Neural crest cell (in vitro differentiated cells): Measurements from ENCODE around the gene EYA4. TPM values are rescaled to one million over a fixed set of nuclear protein-coding genes. Genes with fewer than 3 reads are reported as not detected.

Experiments
- DNase-seq: peaks from one replicate; pipeline ENCODE4 v3.0.0; 2021; ENCODE audit warnings: low read depth, mixed read lengths, low spot score
- H3K27ac Mint-ChIP-seq: one replicate; pipeline ENCODE4 v1.8.0; 2021; ENCODE audit warnings: mild to moderate bottlenecking, mixed read lengths; ENCODE audit not compliant: unreplicated experiment
- H3K27me3 Mint-ChIP-seq: 2 replicates; pipeline ENCODE4 v1.8.0; 2021; ENCODE audit warnings: low read depth, mild to moderate bottlenecking, mixed read lengths
- H3K36me3 Mint-ChIP-seq: 2 replicates; pipeline ENCODE4 v1.8.0; 2021; ENCODE audit warnings: low read depth, mild to moderate bottlenecking, mixed read lengths
- H3K4me1 Mint-ChIP-seq: 2 replicates; pipeline ENCODE4 v1.8.0; 2021; ENCODE audit warnings: mixed read lengths
- H3K4me3 Mint-ChIP-seq: one replicate; pipeline ENCODE4 v1.8.0; 2021; ENCODE audit warnings: mild to moderate bottlenecking, mixed read lengths
- H3K9me3 Mint-ChIP-seq: 2 replicates; pipeline ENCODE4 v1.8.0; 2021; ENCODE audit warnings: mixed read lengths
- CTCF ChIP-seq: fragments of 200-600 bp; sonication (generic); conservative IDR thresholded peaks from 2 replicates; pipeline ENCODE4 v1.5.0; 2021; ENCODE audit warnings: antibody characterized with exemption, mild to moderate bottlenecking
- total RNA-seq: library from RNA; stranded (reverse); gene quantifications from 2 replicates; pipeline ENCODE4 v1.2.1, GENCODE V29; 2021

EYA4 gene
- total RNA-seq, 1 donor from 2014 or later, result 1.6 TPM

GRCh38 chr6:133275213-133275612 lies 34.1 kb downstream of the EYA4 start:
- no peaks in the 10 kb centered on the region for H3K27me3 Mint-ChIP-seq
- no peak overlapping the region for H3K27ac Mint-ChIP-seq
- H3K4me1 Mint-ChIP-seq, result no peaks in the 10 kb centered on the region
- no peak for DNase-seq
- H3K36me3 Mint-ChIP-seq, result peaks cover 3% of the 10 kb centered on the region
- H3K9me3 Mint-ChIP-seq, result no peaks in the 10 kb centered on the region
- no peak for TF ChIP-seq CTCF
- no peak overlapping the region for H3K4me3 Mint-ChIP-seq

- Mint-ChIP-seq H3K27ac (no peak overlapping the region), H3K36me3 (no peaks in the 10 kb centered on the region), H3K4me3 (no peak overlapping the region), H3K9me3 (peaks cover 7% of the 10 kb centered on the region), H3K4me1 (no peaks in the 10 kb centered on the region), H3K27me3 (no peaks in the 10 kb centered on the region)
- no peak for TF ChIP-seq CTCF
- DNase-seq, result no peak
Measured at GRCh38 chr6:133277228-133277899, 36.2 kb downstream of the EYA4 start.

GRCh38 chr6:133277900-133278545 lies 36.9 kb downstream of the EYA4 start:
- Mint-ChIP-seq H3K4me3 (no peak overlapping the region), H3K4me1 (no peaks in the 10 kb centered on the region), H3K9me3 (peaks cover 7% of the 10 kb centered on the region), H3K36me3 (no peaks in the 10 kb centered on the region), H3K27ac (no peak overlapping the region), H3K27me3 (no peaks in the 10 kb centered on the region)
- TF ChIP-seq CTCF, result no peak
- DNase-seq, result no peak

GRCh38 chr6:133286765-133287164 lies 45.6 kb downstream of the EYA4 start:
- peak; percentile 54 for TF ChIP-seq CTCF
- no peaks in the 10 kb centered on the region for H3K4me1 Mint-ChIP-seq
- H3K36me3 Mint-ChIP-seq, result no peaks in the 10 kb centered on the region
- no peak overlapping the region for H3K27ac Mint-ChIP-seq
- no peak for DNase-seq
- no peaks in the 10 kb centered on the region for H3K27me3 Mint-ChIP-seq
- H3K9me3 Mint-ChIP-seq, result peaks cover 7% of the 10 kb centered on the region
- H3K4me3 Mint-ChIP-seq, result no peak overlapping the region

GRCh38 chr6:133288662-133289061 lies 47.5 kb downstream of the EYA4 start:
- no peak for TF ChIP-seq CTCF
- Mint-ChIP-seq H3K36me3 (no peaks in the 10 kb centered on the region), H3K9me3 (peaks cover 7% of the 10 kb centered on the region), H3K27ac (peak overlapping the region; percentile 21), H3K4me1 (no peaks in the 10 kb centered on the region), H3K27me3 (no peaks in the 10 kb centered on the region), H3K4me3 (no peak overlapping the region)
- no peak for DNase-seq
